GM12878 (cell line): ENCODE results near the gene RMND1. TPM values are rescaled to one million over a fixed set of nuclear protein-coding genes. Genes with fewer than 3 reads are reported as not detected.

Source experiments
- ATAC-seq: fragments of 200-7000 bp; cut with Tn5 transposase; 3 replicates; pipeline ENCODE4 v1.9.1; 2020; ENCODE audit warnings: mild to moderate bottlenecking, moderate library complexity
- BruUV-seq: library from RNA; stranded (reverse); fragments of 400-500 nt; replicated peaks from 2 replicates; lab custom pipeline; 2021; lab: Mats Ljungman, UMichigan
- CTCF ChIA-PET: fragments of 300-600 bp; sonication (Branson Sonifier 250); formaldehyde crosslinking; extraction: SDS; loops from one replicate; lab custom pipeline; 2021; ENCODE audit warnings: inconsistent platforms; lab: Yijun Ruan, JAX
- POLR2A ChIA-PET: fragments of 350-600 bp; formaldehyde crosslinking; extraction: SDS; loops from one replicate; lab custom pipeline; 2021; ENCODE audit warnings: inconsistent platforms; lab: Charles Lee
- RAD21 ChIA-PET: fragments of 300-600 bp; sonication (Branson Sonifier 250); formaldehyde crosslinking; loops from one replicate; lab custom pipeline; 2023; ENCODE audit warnings: antibody characterized with exemption; ENCODE audit not compliant: unreplicated experiment; lab: Charles Lee
- SMC1A ChIA-PET: fragments of 300-600 bp; sonication (Branson Sonifier 250); formaldehyde crosslinking; loops from one replicate; lab custom pipeline; 2023; ENCODE audit not compliant: unreplicated experiment, uncharacterized antibody; lab: Charles Lee
- DNase-seq: peaks from one replicate; pipeline ENCODE4 v3.0.0-alpha.2; 2011; ENCODE audit warnings: low read depth, low spot score
- FAIRE-seq: peaks from 3 replicates; lab custom pipeline; 2011; peaks lifted over from hg19 to GRCh38; lab: Jason Lieb, UNC
- H2AFZ ChIP-seq: 2 replicates; pipeline ENCODE4 v1.6.0; 2011; ENCODE audit warnings: low read depth, low read length, control low read depth; ENCODE audit not compliant: control insufficient read depth
- H3K27ac ChIP-seq: 2 replicates; pipeline ENCODE4 v1.5.1; 2011; ENCODE audit warnings: control low read depth; ENCODE audit not compliant: control insufficient read depth, insufficient read depth
- H3K27me3 ChIP-seq, 2 experiments: replicated peaks in 1 of 2; 2 replicates each; pipeline versions ENCODE4 v1.6.0 to v1.6.1; 2011; ENCODE audit warnings: low read length in 1 of 2; ENCODE audit not compliant: control insufficient read depth in 2 of 2, insufficient read depth in 2 of 2
- H3K36me3 ChIP-seq, 2 experiments: 2 replicates each; pipeline ENCODE4 v1.5.1; 2011; ENCODE audit warnings: low read length in 1 of 2; ENCODE audit not compliant: control insufficient read depth in 2 of 2, insufficient read depth in 2 of 2
- H3K4me1 ChIP-seq: 2 replicates; pipeline ENCODE4 v1.6.1; 2011; ENCODE audit warnings: mild to moderate bottlenecking, low read length, moderate library complexity, mixed read lengths; ENCODE audit not compliant: control insufficient read depth, insufficient read depth
- H3K4me2 ChIP-seq: 2 replicates; pipeline ENCODE4 v1.6.0; 2011; ENCODE audit warnings: control low read depth; ENCODE audit not compliant: control insufficient read depth, insufficient read depth
- H3K4me3 ChIP-seq: fragments of 200-600 bp; sonication (generic); 2 replicates; pipeline ENCODE4 v1.5.1; 2016
- H3K79me2 ChIP-seq: 2 replicates; pipeline ENCODE4 v1.6.0; 2011; ENCODE audit warnings: low read length; ENCODE audit not compliant: control insufficient read depth, insufficient read depth
- H3K9ac ChIP-seq: 2 replicates; pipeline ENCODE4 v1.8.0; 2011; ENCODE audit warnings: low read length, control low read depth, mixed read lengths; ENCODE audit not compliant: control insufficient read depth, insufficient read depth
- H3K9me3 ChIP-seq: replicated peaks from 3 replicates; pipeline ENCODE4 v1.5.1; 2011; ENCODE audit warnings: mild to moderate bottlenecking, low read length; ENCODE audit not compliant: control insufficient read depth, insufficient read depth
- H4K20me1 ChIP-seq: 2 replicates; pipeline ENCODE4 v1.6.0; 2011; ENCODE audit not compliant: control insufficient read depth, insufficient read depth
- BACH1 ChIP-seq: fragments of 450-650 bp; IDR thresholded peaks from 2 replicates; pipeline ENCODE4 v1.6.1; 2017; ENCODE audit warnings: mild to moderate bottlenecking, borderline replicate concordance
- CBX3 ChIP-seq: fragments of 200-600 bp; sonication (generic); IDR thresholded peaks from 2 replicates; pipeline ENCODE4 v1.6.1; 2016; ENCODE audit warnings: low read depth, borderline replicate concordance
- IRF5 ChIP-seq: fragments of 450-650 bp; IDR thresholded peaks from 2 replicates; pipeline ENCODE4 v1.6.1; 2017; ENCODE audit warnings: borderline replicate concordance
- MEF2A ChIP-seq: IDR thresholded peaks from 2 replicates; pipeline ENCODE4 v1.6.1; 2011; ENCODE audit warnings: low read depth, mild to moderate bottlenecking, low read length, moderate library complexity; ENCODE audit not compliant: insufficient read depth
- MTA2 ChIP-seq: fragments of 450-650 bp; IDR thresholded peaks from 2 replicates; pipeline ENCODE4 v1.6.1; 2016; ENCODE audit warnings: low read depth, mild to moderate bottlenecking, moderate library complexity
- MXI1 ChIP-seq: fragments of 150-350 bp; IDR thresholded peaks from 2 replicates; pipeline ENCODE4 v1.6.1; 2011; ENCODE audit warnings: low read depth, mild to moderate bottlenecking, inconsistent platforms, low read length, improper control_type of control experiment
- NFIC ChIP-seq: IDR thresholded peaks from 2 replicates; pipeline ENCODE4 v1.6.1; 2012; ENCODE audit warnings: low read depth, mild to moderate bottlenecking, inconsistent platforms, low read length, moderate library complexity
- PAX8 ChIP-seq: fragments of 450-650 bp; IDR thresholded peaks from 2 replicates; pipeline ENCODE4 v1.6.1; 2017; ENCODE audit warnings: mild to moderate bottlenecking, moderate library complexity
- PKNOX1 ChIP-seq: fragments of 450-650 bp; IDR thresholded peaks from 2 replicates; pipeline ENCODE4 v1.6.1; 2016; ENCODE audit warnings: mild to moderate bottlenecking
- POLR2AphosphoS5 ChIP-seq: IDR thresholded peaks from 2 replicates; pipeline ENCODE4 v1.6.1; 2011; ENCODE audit warnings: mild to moderate bottlenecking, low read length, inconsistent platforms
- RELB ChIP-seq: fragments of 450-650 bp; IDR thresholded peaks from 2 replicates; pipeline ENCODE4 v1.6.1; 2017; ENCODE audit warnings: low read depth, mild to moderate bottlenecking, moderate library complexity
- SIN3A ChIP-seq: IDR thresholded peaks from 2 replicates; pipeline ENCODE4 v1.6.1; 2012; ENCODE audit warnings: low read depth, low read length, improper control_type of control experiment
- SMAD5 ChIP-seq: IDR thresholded peaks from 2 replicates; pipeline ENCODE4 v1.6.1; 2016; ENCODE audit warnings: antibody characterized with exemption, low read depth
- YBX1 ChIP-seq: fragments of 450-650 bp; IDR thresholded peaks from 2 replicates; pipeline ENCODE4 v1.6.1; 2016; ENCODE audit warnings: antibody characterized with exemption
- ZBTB11 ChIP-seq: fragments of 450-650 bp; formaldehyde crosslinking; IDR thresholded peaks from 2 replicates; pipeline ENCODE4 v1.5.0; 2022; ENCODE audit warnings: mild to moderate bottlenecking, missing genetic modification characterization
- WGBS: methylation state at CpG from one replicate; pipeline ENCODE4 v1.1.6; 2016; ENCODE audit warnings: low lambda C conversion rate; ENCODE audit not compliant: insufficient replicate concordance, insufficient coverage; ENCODE audit errors: missing lambda C conversion rate; 5-methylcytosine and 5-hydroxymethylcytosine counted together
- in situ Hi-C: fragments of 300-500 bp; cut with MboI; formaldehyde crosslinking; loops from 9 replicates; pipeline ENCODE4 v1.14.3; 2018; ENCODE audit warnings: mixed read lengths
- intact Hi-C: fragments of 100-400 bp; cut with micrococcal nuclease; formaldehyde crosslinking; loops from one replicate; pipeline ENCODE4 v1.14.2; 2022; ENCODE audit not compliant: unreplicated experiment
- polyA plus RNA-seq, 11 experiments: library from polyadenylated mRNA; depleted of rRNA in 4 of 11; unstranded in 6 of 11; stranded (reverse) in 5 of 11; fragments of >200 nt; fragmentation: Nextera tagmentation in 4 of 11; fragmentation: Illumina TruSeq in 1 of 11; extraction: Ambion mirVana in 4 of 11; extraction: Trizol in 1 of 11; gene quantifications; 1 replicate in 1 of 11; 2 replicates in 10 of 11; pipeline versions ENCODE4 v1.2.1 to v1.2.3, GENCODE V29; 2011 to 2016; ENCODE audit warnings: inconsistent platforms in 2 of 11, missing spikeins in 2 of 11, low read depth in 1 of 11
- total RNA-seq, 4 experiments: library from RNA; depleted of rRNA in 3 of 4; stranded (reverse); fragments of >200 nt in 3 of 4; fragmentation: Illumina TruSeq in 1 of 4; extraction: Trizol in 1 of 4; gene quantifications; 2 replicates each; pipeline versions ENCODE4 v1.2.1 to v1.2.3, GENCODE V29; 2013 to 2021
- TF ChIP-seq, protein P1 (sequence below): IDR thresholded peaks from 2 replicates; pipeline ENCODE4 v1.6.1; 2012; ENCODE audit warnings: low read depth, low read length, improper control_type of control experiment

The RMND1 gene
- total and polyA plus RNA-seq, 10 of the 15 experiments (the other 5 are each of a cell fraction or from before 2014, with no cell fraction given), result 15.9 to 34.5 (median 21.4) TPM

DNA sequence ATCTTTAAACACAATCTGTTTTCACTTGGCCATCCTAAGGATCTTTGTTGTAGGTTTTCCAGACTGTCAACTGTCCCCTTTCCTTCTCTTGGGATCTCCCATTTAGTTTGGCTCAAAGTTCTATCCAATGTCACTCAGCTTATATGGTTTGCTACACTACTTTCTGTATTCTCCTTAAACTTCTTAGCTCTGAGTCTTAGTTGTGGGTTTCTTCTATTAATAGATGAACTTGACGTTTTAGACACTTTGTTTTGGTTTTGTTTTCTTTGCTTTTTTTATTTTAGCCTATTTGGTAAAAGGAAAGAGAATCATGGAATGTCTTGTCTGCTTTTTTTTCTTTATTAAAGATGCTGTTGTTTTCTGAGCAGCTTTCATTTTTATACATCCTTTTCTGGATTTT lies 11.4 kb downstream of the RMND1 start:
- in situ Hi-C loops, result loop anchor here (25.0 kb wide), 1 partner anchor 1547 kb away; the partner anchor contains the start of gene FBXO5
- ChIA-PET CTCF (interaction anchor here (0.9 to 7.1 kb wide), 22 partner anchors 10 to 899 kb away, joined by 3 to 76 read pairs (median 7); partner anchors contain the start of gene RMND1), RAD21 (interaction anchor here (0.8 to 3.3 kb wide), 14 partner anchors 11 to 898 kb away, joined by 3 to 24 read pairs (median 4); partner anchors contain the start of gene RMND1), POLR2A (interaction anchor here (1.4 to 2.5 kb wide), 3 partner anchors 11 to 51 kb away, joined by 3 to 18 read pairs (median 8); partner anchors contain the start of gene RMND1), SMC1A (interaction anchor here (0.7 to 3.5 kb wide), 13 partner anchors 11 to 895 kb away, joined by 3 to 29 read pairs (median 5); partner anchors contain the start of gene RMND1)
- Histone ChIP-seq H3K27ac (peak overlapping the region; percentile 61; the same call in 1 of the 2 replicates), H3K27me3 (no peaks in the 10 kb centered on the region), H3K36me3 (peaks cover 0 to 13% of the 10 kb centered on the region in 2 experiments), H4K20me1 (no peaks in the 10 kb centered on the region), H3K4me3 (peak overlapping the region; percentile 32; the same call in 1 of the 2 replicates), H2AFZ (peak overlapping the region; percentile 13; the same call in 1 of the 2 replicates), H3K4me1 (peaks cover 13% of the 10 kb centered on the region), H3K79me2 (peaks cover 28% of the 10 kb centered on the region), H3K4me2 (peak overlapping the region; percentile 85), H3K9me3 (no peaks in the 10 kb centered on the region), H3K9ac (peak overlapping the region; percentile 37; the same call in 1 of the 2 replicates)
- no peak for FAIRE-seq
- intact Hi-C loops, result loop anchor here (5.0 to 10.0 kb wide), 3 partner anchors 37 to 824 kb away; no protein-coding TSS in a partner anchor
- DNase-seq, result no peak
- 0% methylated on average over 1 of the region's 1 CpG for WGBS
- peak; percentile 70 for ATAC-seq
- BruUV-seq, result no TSS peak
- TF ChIP-seq MEF2A, result peak; percentile 72
- TF ChIP-seq NFIC, result peak; percentile 27; the same call in 1 of the 2 replicates
- TF ChIP-seq RELB, result no peak
- no peak for TF ChIP-seq IRF5
- no peak for TF ChIP-seq MTA2
- peak; percentile 75 for TF ChIP-seq PKNOX1
- 0 out of 2 replicates have a peak, but pooled peaks have one; percentile 18 for TF ChIP-seq MXI1
- no peak for TF ChIP-seq ZBTB11 (CRISPR knock-in tag)
- no peak for TF ChIP-seq CBX3
- TF ChIP-seq POLR2AphosphoS5, result no peak
- no peak for TF ChIP-seq YBX1
- TF ChIP-seq SIN3A, result no peak
- TF ChIP-seq, protein P1, sequence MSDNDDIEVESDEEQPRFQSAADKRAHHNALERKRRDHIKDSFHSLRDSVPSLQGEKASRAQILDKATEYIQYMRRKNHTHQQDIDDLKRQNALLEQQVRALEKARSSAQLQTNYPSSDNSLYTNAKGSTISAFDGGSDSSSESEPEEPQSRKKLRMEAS, result no peak
- TF ChIP-seq BACH1, result no peak
- TF ChIP-seq PAX8, result no peak
- no peak for TF ChIP-seq SMAD5
